Activated T-helper 1 cell treated with anti-CD3 and anti-CD28 coated beads, Interleukin-2, amount 50 U/mL, for 16 hours (primary cell): ENCODE results near the gene ADAMTS13.
A peak's percentile ranks its signal among the peaks of the same experiment; 100 is the strongest.

Experiments used
- DNase-seq, 2 donors: peaks; one replicate each; pipeline ENCODE4 v3.0.0-alpha.2; 2020; ENCODE audit warnings: low read depth in 1 of 2, low spot score in 1 of 2

ADAMTS13 gene

GRCh38 chr9:133470988-133471387 is 48.8 kb downstream of the ADAMTS13 start:
- DNase-seq: no peak

- no peak for DNase-seq
Measured at GRCh38 chr9:133471551-133472276, 49.5 kb downstream of the ADAMTS13 start.

- DNase-seq: no peak
Measured at GRCh38 chr9:133472277-133472645, 50.1 kb downstream of the ADAMTS13 start.

GRCh38 chr9:133472753-133473378 is 50.7 kb downstream of the ADAMTS13 start:
- no peak for DNase-seq

- no peak for DNase-seq
Measured at GRCh38 chr9:133473743-133474142, 51.6 kb downstream of the ADAMTS13 start.

GRCh38 chr9:133474215-133474614 is 52.0 kb downstream of the ADAMTS13 start:
- DNase-seq: no peak

GRCh38 chr9:133474853-133475252 is 52.7 kb downstream of the ADAMTS13 start:
- DNase-seq: no peak

- no peak for DNase-seq
Measured at GRCh38 chr9:133475292-133476012, 53.3 kb downstream of the ADAMTS13 start.

GRCh38 chr9:133476036-133476931 is 54.1 kb downstream of the ADAMTS13 start:
- DNase-seq: no peak

GRCh38 chr9:133476941-133477340 is 54.8 kb downstream of the ADAMTS13 start:
- no peak for DNase-seq

GRCh38 chr9:133477461-133477860 is 55.3 kb downstream of the ADAMTS13 start:
- no peak for DNase-seq

- DNase-seq: no peak
Measured at GRCh38 chr9:133477992-133478850, 56.1 kb downstream of the ADAMTS13 start.

GRCh38 chr9:133478851-133479711 is 56.9 kb downstream of the ADAMTS13 start, which contains the start of gene SLC2A6:
TSS of gene SLC2A6 (minus strand) at chr9:133479099. CDS start at chr9:133479059, 40 bp downstream.
- DNase-seq: peak; percentile 52 to 71

- DNase-seq: no peak
Measured at GRCh38 chr9:133483611-133484010, 61.4 kb downstream of the ADAMTS13 start.

GRCh38 chr9:133484671-133485437 is 62.7 kb downstream of the ADAMTS13 start:
- DNase-seq: no peak

GRCh38 chr9:133485531-133486260 is 63.5 kb downstream of the ADAMTS13 start:
- no peak for DNase-seq

- no peak for DNase-seq
Measured at GRCh38 chr9:133487331-133487725, 65.2 kb downstream of the ADAMTS13 start.
